OCI-LY7 (cell line): ENCODE data around the gene PDZRN4.

ENCODE experiments used
- CTCF ChIP-seq: fragments of 200-600 bp; sonication (generic); conservative IDR thresholded peaks from 2 replicates; pipeline ENCODE4 v1.5.1; 2014; ENCODE audit warnings: mild to moderate bottlenecking, antibody characterized with exemption, low read length, moderate library complexity, mixed read lengths
- EZH2phosphoT487 ChIP-seq: fragments of 200-600 bp; sonication (generic); IDR thresholded peaks from 2 replicates; pipeline ENCODE4 v1.6.1; 2018; ENCODE audit warnings: low read depth, borderline replicate concordance, mild to moderate bottlenecking, mixed run types, antibody characterized with exemption, low read length, moderate library complexity, mixed read lengths

GRCh38 chr12:41556176-41556575 is 368.1 kb downstream of the PDZRN4 start:
- TF ChIP-seq CTCF (no peak), EZH2phosphoT487 (no peak)
